HL-60 (cell line): Measurements from ENCODE around the gene AP5M1.

Source experiments
- GABPA ChIP-seq: IDR thresholded peaks from 2 replicates; pipeline ENCODE4 v1.6.1; 2012; ENCODE audit warnings: low read depth
- POLR2AphosphoS5 ChIP-seq: IDR thresholded peaks from 2 replicates; pipeline ENCODE4 v1.6.1; 2012; ENCODE audit warnings: low read depth
- TF ChIP-seq, protein P1 (sequence below): IDR thresholded peaks from one replicate; pipeline ENCODE4 v1.5.1; 2011; ENCODE audit warnings: low read length, control low read depth, inconsistent platforms; ENCODE audit not compliant: insufficient read depth
- TF ChIP-seq, protein P2 (sequence below): IDR thresholded peaks from 2 replicates; pipeline ENCODE4 v1.6.1; 2012; ENCODE audit warnings: low read depth; ENCODE audit not compliant: insufficient replicate concordance

DNA sequence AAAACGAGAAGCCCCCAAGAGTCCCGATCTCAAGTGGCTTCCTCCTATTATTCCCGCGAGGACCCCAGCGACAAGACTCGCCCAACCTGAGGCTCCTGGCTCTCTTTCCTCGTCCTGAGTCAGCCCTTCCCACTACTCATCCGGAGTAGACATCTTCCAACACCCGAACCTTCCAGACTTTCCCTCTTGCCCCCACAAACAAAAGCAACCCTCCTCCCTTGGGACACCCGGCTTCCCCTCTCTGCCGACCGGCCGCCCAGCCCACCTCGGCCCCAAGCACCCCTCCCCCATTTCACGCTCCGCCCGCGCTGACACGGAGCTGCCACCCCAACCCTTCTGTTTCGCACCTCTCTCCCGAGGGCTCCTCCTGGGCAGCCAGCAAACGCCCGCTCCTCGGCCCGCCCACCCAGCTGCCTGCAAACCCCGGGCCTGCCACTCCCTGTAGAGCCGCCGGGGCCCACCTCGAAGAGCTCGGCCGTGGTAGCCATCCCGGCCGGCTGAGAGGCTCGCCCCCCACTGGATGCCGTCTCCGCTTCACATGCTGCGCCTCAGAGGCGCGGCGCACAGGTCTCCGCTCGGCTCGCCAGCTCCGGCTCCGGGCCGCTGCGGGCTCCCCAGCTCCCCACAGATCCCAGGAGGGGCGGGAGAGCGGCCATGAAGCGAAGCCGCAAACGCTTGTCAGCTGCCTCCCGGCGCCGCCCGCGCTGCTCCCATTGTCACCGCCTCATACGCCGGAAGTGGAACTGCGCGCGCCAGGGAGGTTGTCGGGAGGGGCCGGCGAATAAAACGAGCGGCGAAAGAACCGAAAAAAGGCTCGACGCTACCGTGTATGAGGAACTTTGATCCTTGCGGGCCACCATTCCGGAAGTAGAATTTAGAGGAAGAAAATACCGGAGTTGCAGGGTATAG is at the start of gene AP5M1, which contains the start of gene EXOC5:
- TF ChIP-seq, protein P1, sequence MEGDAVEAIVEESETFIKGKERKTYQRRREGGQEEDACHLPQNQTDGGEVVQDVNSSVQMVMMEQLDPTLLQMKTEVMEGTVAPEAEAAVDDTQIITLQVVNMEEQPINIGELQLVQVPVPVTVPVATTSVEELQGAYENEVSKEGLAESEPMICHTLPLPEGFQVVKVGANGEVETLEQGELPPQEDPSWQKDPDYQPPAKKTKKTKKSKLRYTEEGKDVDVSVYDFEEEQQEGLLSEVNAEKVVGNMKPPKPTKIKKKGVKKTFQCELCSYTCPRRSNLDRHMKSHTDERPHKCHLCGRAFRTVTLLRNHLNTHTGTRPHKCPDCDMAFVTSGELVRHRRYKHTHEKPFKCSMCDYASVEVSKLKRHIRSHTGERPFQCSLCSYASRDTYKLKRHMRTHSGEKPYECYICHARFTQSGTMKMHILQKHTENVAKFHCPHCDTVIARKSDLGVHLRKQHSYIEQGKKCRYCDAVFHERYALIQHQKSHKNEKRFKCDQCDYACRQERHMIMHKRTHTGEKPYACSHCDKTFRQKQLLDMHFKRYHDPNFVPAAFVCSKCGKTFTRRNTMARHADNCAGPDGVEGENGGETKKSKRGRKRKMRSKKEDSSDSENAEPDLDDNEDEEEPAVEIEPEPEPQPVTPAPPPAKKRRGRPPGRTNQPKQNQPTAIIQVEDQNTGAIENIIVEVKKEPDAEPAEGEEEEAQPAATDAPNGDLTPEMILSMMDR, result no peak
- TF ChIP-seq POLR2AphosphoS5, result no peak
- TF ChIP-seq, protein P2, sequence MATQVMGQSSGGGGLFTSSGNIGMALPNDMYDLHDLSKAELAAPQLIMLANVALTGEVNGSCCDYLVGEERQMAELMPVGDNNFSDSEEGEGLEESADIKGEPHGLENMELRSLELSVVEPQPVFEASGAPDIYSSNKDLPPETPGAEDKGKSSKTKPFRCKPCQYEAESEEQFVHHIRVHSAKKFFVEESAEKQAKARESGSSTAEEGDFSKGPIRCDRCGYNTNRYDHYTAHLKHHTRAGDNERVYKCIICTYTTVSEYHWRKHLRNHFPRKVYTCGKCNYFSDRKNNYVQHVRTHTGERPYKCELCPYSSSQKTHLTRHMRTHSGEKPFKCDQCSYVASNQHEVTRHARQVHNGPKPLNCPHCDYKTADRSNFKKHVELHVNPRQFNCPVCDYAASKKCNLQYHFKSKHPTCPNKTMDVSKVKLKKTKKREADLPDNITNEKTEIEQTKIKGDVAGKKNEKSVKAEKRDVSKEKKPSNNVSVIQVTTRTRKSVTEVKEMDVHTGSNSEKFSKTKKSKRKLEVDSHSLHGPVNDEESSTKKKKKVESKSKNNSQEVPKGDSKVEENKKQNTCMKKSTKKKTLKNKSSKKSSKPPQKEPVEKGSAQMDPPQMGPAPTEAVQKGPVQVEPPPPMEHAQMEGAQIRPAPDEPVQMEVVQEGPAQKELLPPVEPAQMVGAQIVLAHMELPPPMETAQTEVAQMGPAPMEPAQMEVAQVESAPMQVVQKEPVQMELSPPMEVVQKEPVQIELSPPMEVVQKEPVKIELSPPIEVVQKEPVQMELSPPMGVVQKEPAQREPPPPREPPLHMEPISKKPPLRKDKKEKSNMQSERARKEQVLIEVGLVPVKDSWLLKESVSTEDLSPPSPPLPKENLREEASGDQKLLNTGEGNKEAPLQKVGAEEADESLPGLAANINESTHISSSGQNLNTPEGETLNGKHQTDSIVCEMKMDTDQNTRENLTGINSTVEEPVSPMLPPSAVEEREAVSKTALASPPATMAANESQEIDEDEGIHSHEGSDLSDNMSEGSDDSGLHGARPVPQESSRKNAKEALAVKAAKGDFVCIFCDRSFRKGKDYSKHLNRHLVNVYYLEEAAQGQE, result peak; percentile 52
- peak; percentile 80 for TF ChIP-seq GABPA
